Esophagus muscularis mucosa (tissue), 2 donors: ENCODE data around the gene LRRC4C.

ENCODE experiments used
- POLR2A ChIP-seq: fragments of 450-650 bp; IDR thresholded peaks from one replicate; pipeline ENCODE4 v1.6.1; 2017; ENCODE audit warnings: antibody characterized with exemption, moderate library complexity, mild to moderate bottlenecking, low read depth
- POLR2AphosphoS5 ChIP-seq, 2 donors: sonication (generic); formaldehyde crosslinking; IDR thresholded peaks; one replicate each; pipeline ENCODE4 v1.6.1; 2017; ENCODE audit warnings: antibody characterized with exemption in 2 of 2

- TF ChIP-seq POLR2A (no peak), POLR2AphosphoS5 (IDR thresholded peaks at IDR 0.05) (no peak)
Measured at GRCh38 chr11:41323446-41323845, 136.0 kb downstream of the LRRC4C start.
